ENCODE results near the gene NOA1. TPM values are rescaled to one million over a fixed set of nuclear protein-coding genes. Genes with fewer than 3 reads are reported as not detected.

The NOA1 gene
- total RNA-seq, 1 donor = 15.0 TPM

- TF ChIP-seq CTCF (IDR thresholded peaks at IDR 0.05; ENCODE audit: insufficient read depth, low read length) = no peak
- H3K4me3 ChIP-seq (ENCODE audit: low read depth, low read length) = no peak overlapping the region
- DNase-seq (ENCODE audit: low read depth) = peak; percentile 99
Measured at GRCh38 chr4:56995525-56995924, 18.1 kb upstream of the NOA1 start.

- H3K4me3 ChIP-seq (ENCODE audit: low read depth, low read length) = no peak overlapping the region
- DNase-seq (ENCODE audit: low read depth) = peak; percentile 56
- TF ChIP-seq CTCF (IDR thresholded peaks at IDR 0.05; ENCODE audit: insufficient read depth, low read length) = no peak
Measured at GRCh38 chr4:56990109-56990905, 12.9 kb upstream of the NOA1 start.

- TF ChIP-seq CTCF (IDR thresholded peaks at IDR 0.05; ENCODE audit: insufficient read depth, low read length) = no peak
- DNase-seq (ENCODE audit: low read depth) = no peak
- no peak overlapping the region for H3K4me3 ChIP-seq (ENCODE audit: low read depth, low read length)
Measured at GRCh38 chr4:56986952-56987351, 9.5 kb upstream of the NOA1 start.

- TF ChIP-seq CTCF (IDR thresholded peaks at IDR 0.05; ENCODE audit: insufficient read depth, low read length) = no peak
- H3K4me3 ChIP-seq (ENCODE audit: low read depth, low read length) = no peak overlapping the region
- DNase-seq (ENCODE audit: low read depth) = no peak
Measured at GRCh38 chr4:56986192-56986591, 8.8 kb upstream of the NOA1 start.

- TF ChIP-seq CTCF (IDR thresholded peaks at IDR 0.05; ENCODE audit: insufficient read depth, low read length) = no peak
- H3K4me3 ChIP-seq (ENCODE audit: low read depth, low read length) = peak overlapping the region; percentile 40
- peak; percentile 81 for DNase-seq (ENCODE audit: low read depth)
Measured at GRCh38 chr4:56981795-56982201, 4.4 kb upstream of the NOA1 start.

GRCh38 chr4:56979421-56980072 lies 2.1 kb upstream of the NOA1 start:
- TF ChIP-seq CTCF (IDR thresholded peaks at IDR 0.05; ENCODE audit: insufficient read depth, low read length) = no peak
- H3K4me3 ChIP-seq (ENCODE audit: low read depth, low read length) = peak overlapping the region; percentile 97
- DNase-seq (ENCODE audit: low read depth) = no peak

Measured in fibroblast of the aortic adventitia (primary cell).